ENCODE results near the gene HOXD13.

HOXD13 gene

DNA sequence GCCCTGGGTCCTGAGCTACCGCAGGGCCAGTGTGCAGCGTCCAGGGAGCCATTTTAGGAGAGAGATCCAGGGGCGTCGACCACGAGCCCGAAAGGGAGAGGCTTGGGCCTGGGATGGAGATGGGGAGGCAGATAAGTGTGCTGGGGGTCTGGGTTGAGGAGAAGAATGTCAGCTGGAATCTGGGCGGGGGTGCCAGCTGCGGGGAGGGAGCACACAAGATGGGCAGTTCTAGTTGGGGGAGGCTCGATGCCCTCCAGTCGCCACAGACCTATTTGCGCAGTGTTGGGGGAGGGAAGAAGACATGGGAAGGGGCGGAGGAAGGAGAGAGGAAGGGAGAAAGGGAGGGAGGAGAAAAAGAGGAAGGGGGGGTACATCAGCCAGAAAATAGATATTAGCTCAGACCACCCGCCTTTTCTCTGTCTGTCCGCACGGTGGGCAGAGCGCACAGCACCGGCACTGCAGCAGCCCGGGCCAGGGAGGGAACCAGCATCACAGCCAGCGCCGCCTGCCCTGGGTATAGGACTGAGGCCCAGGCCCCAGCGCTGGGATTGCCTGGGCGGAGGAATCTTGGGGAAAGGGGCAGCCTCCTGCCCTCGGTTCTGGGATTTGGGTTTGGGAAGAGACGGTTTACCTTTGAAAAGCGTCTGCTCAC is 12.7 kb downstream of the HOXD13 start:
- H3K4me2 ChIP-seq (ENCODE audit: low read length): no peak overlapping the region
- TF ChIP-seq EZH2phosphoT487 (IDR thresholded peaks at IDR 0.05; ENCODE audit: borderline replicate concordance, low read length) (no peak), CTCF (IDR thresholded peaks at IDR 0.05; ENCODE audit: low read depth, low read length, poor library complexity, severe bottlenecking) (no peak)
- no peaks in the 10 kb centered on the region for H4K20me1 ChIP-seq (ENCODE audit: control insufficient read depth, insufficient read depth, low read depth, low read length)
- H3K4me3 ChIP-seq (ENCODE audit: low read length): no peak overlapping the region
- no peaks in the 10 kb centered on the region for H3K9me3 ChIP-seq (ENCODE audit: control insufficient read depth, insufficient read depth, low read length)
- no peaks in the 10 kb centered on the region for H3K27me3 ChIP-seq (ENCODE audit: control insufficient read depth, low read length)
- no peaks in the 10 kb centered on the region for H3K36me3 ChIP-seq (ENCODE audit: control insufficient read depth, low read length)
- H3F3A ChIP-seq (ENCODE audit: control insufficient read depth, insufficient read depth): no peaks in the 10 kb centered on the region
- no peak overlapping the region for H3K27ac ChIP-seq (ENCODE audit: low read depth, low read length)
- no peaks in the 10 kb centered on the region for H3K79me2 ChIP-seq (ENCODE audit: control insufficient read depth, low read length)
- H3K4me1 ChIP-seq (ENCODE audit: control insufficient read depth, low read length): no peaks in the 10 kb centered on the region
- no peaks in the 10 kb centered on the region for H3K9me2 ChIP-seq (replicated peaks; ENCODE audit: control insufficient read depth, low read length)

- no peaks in the 10 kb centered on the region for H4K20me1 ChIP-seq (ENCODE audit: control insufficient read depth, insufficient read depth, low read depth, low read length)
- H3K4me1 ChIP-seq (ENCODE audit: control insufficient read depth, low read length): no peaks in the 10 kb centered on the region
- no peak for TF ChIP-seq EZH2phosphoT487 (IDR thresholded peaks at IDR 0.05; ENCODE audit: borderline replicate concordance, low read length)
- no peak for TF ChIP-seq CTCF (IDR thresholded peaks at IDR 0.05; ENCODE audit: low read depth, low read length, poor library complexity, severe bottlenecking)
- H3K4me3 ChIP-seq (ENCODE audit: low read length): no peak overlapping the region
- H3K27ac ChIP-seq (ENCODE audit: low read depth, low read length): no peak overlapping the region
- no peak overlapping the region for H3K4me2 ChIP-seq (ENCODE audit: low read length)
- no peaks in the 10 kb centered on the region for H3K27me3 ChIP-seq (ENCODE audit: control insufficient read depth, low read length)
- H3K9me2 ChIP-seq (replicated peaks; ENCODE audit: control insufficient read depth, low read length): no peaks in the 10 kb centered on the region
- H3K79me2 ChIP-seq (ENCODE audit: control insufficient read depth, low read length): no peaks in the 10 kb centered on the region
- H3K9me3 ChIP-seq (ENCODE audit: control insufficient read depth, insufficient read depth, low read length): no peaks in the 10 kb centered on the region
- H3K36me3 ChIP-seq (ENCODE audit: control insufficient read depth, low read length): no peaks in the 10 kb centered on the region
- H3F3A ChIP-seq (ENCODE audit: control insufficient read depth, insufficient read depth): no peaks in the 10 kb centered on the region
These were observed 13.4 kb downstream of the HOXD13 start for GRCh38 chr2:176105730-176106580.

DNA sequence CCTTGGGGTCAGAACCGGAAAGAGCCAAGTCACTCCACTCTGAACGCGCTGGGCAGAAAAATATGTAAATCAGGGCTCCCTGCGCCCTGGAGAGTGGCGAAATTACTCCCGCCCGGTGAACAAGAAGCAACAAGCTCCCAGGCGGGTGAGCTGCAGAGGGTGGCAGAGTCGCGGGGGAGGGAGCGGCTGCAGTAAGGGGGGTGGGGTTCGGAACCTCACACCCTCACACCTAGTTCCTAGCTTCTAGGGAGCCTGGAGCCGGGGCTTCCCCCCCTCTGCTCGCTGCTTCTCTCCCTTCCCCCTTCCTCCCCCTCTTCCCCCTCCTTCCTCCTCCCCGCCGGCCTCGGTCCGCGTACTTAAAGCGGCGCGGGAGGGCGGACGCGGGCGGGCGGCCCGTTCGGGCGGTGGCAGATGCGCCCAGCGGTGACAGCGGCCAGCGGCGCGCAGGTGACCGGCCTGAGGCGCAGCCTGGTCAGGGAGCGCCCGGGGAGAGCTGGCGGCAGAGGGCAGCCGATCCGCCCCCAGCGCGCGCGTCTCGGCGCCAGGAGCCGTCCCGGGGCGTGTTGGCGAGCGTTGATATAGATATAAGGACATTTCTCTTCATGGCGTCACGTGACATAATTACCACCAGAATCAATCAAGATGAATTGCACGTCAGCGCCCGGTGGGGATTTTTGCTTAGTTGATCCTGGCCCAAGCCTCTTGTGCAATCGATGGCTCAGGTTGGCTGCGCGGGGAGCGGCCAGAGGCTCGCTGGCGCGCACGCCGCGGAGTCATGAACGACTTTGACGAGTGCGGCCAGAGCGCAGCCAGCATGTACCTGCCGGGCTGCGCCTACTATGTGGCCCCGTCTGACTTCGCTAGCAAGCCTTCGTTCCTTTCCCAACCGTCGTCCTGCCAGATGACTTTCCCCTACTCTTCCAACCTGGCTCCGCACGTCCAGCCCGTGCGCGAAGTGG is 14.3 kb downstream of the HOXD13 start, which contains the start of gene HOXD11:
Gene HOXD11, plus strand, starts transcription at position 700 of the 959 bp plus-strand sequence. Its CDS starts 76 bp downstream, at position 776.
- Histone ChIP-seq H3K36me3 (ENCODE audit: control insufficient read depth, low read length) (no peaks in the 10 kb centered on the region), H3K4me3 (ENCODE audit: low read length) (no peak within 1 kb of the TSS), H3K4me1 (ENCODE audit: control insufficient read depth, low read length) (no peaks in the 10 kb centered on the region), H3K27ac (ENCODE audit: low read depth, low read length) (no peak within 1 kb of the TSS), H3F3A (ENCODE audit: control insufficient read depth, insufficient read depth) (no peaks in the 10 kb centered on the region), H4K20me1 (ENCODE audit: control insufficient read depth, insufficient read depth, low read depth, low read length) (no peaks in the 10 kb centered on the region), H3K4me2 (ENCODE audit: low read length) (no peak within 1 kb of the TSS), H3K9me3 (ENCODE audit: control insufficient read depth, insufficient read depth, low read length) (no peaks in the 10 kb centered on the region), H3K27me3 (ENCODE audit: control insufficient read depth, low read length) (no peaks in the 10 kb centered on the region), H3K79me2 (ENCODE audit: control insufficient read depth, low read length) (no peaks in the 10 kb centered on the region), H3K9me2 (replicated peaks; ENCODE audit: control insufficient read depth, low read length) (no peaks in the 10 kb centered on the region)
- TF ChIP-seq EZH2phosphoT487 (IDR thresholded peaks at IDR 0.05; ENCODE audit: borderline replicate concordance, low read length) (no peak), CTCF (IDR thresholded peaks at IDR 0.05; ENCODE audit: low read depth, low read length, poor library complexity, severe bottlenecking) (no peak)
